ENCODE results near the gene TPR. TPM values are rescaled to one million over a fixed set of nuclear protein-coding genes. Genes with fewer than 3 reads are reported as not detected.
A peak's percentile ranks its signal among the peaks of the same experiment; 100 is the strongest.
"Not testable (repeated sequence)": the region's sequence is repeated elsewhere in the genome, so short reads cannot be mapped to it uniquely, and the experiment has no call there.

Gene TPR
- total RNA-seq, 2 experiments from 2014 or later, result 120 to 139 TPM

- Mint-ChIP-seq H3K27me3 (no peaks in the 10 kb centered on the region), H3K36me3 (ENCODE audit: low read depth) (peaks cover 21% of the 10 kb centered on the region), H3K9me3 (no peaks in the 10 kb centered on the region), H3K27ac (peak overlapping the region; percentile 97), H3K4me3 (peak overlapping the region; percentile 99), H3K4me1 (ENCODE audit: low read depth) (peaks cover 36% of the 10 kb centered on the region)
- CTCF ChIA-PET, result interaction anchor here (0.6 to 1.6 kb wide), 24 partner anchors 8 to 612 kb away, joined by 3 to 15 read pairs (median 4); no protein-coding TSS in a partner anchor
- intact Hi-C loops (cut with micrococcal nuclease), result no loop called here
- peak; percentile 65 for DNase-seq
- no peak for TF ChIP-seq CTCF (IDR thresholded peaks at IDR 0.05)
- peak; percentile 9 for ATAC-seq
- POLR2A ChIA-PET, result interaction anchor here (0.7 to 2.5 kb wide), 7 partner anchors 11 to 85 kb away, joined by 3 to 11 read pairs (median 4); no protein-coding TSS in a partner anchor
These were observed 526 bp downstream of the TPR start for GRCh38 chr1:186374303-186375151.

GRCh38 chr1:186347837-186348691 is 27.0 kb downstream of the TPR start:
- intact Hi-C loops (cut with micrococcal nuclease); H3K27ac Mint-ChIP-seq: not testable (repeated sequence)
- CTCF ChIA-PET, result interaction anchor here (0.7 kb wide), 1 partner anchor 27 kb away, joined by 3 read pairs; the partner anchor contains the start of gene TPR

GRCh38 chr1:186340772-186341171 is 34.3 kb downstream of the TPR start:
- intact Hi-C loops (cut with micrococcal nuclease), result no loop called here
- CTCF ChIA-PET, result interaction anchor here (1.0 to 2.3 kb wide), 2 partner anchors 10 to 34 kb away, joined by 3 to 8 read pairs; partner anchors contain the start of genes ODR4 and TPR
- peaks cover 49% of the 10 kb centered on the region for H3K36me3 Mint-ChIP-seq (ENCODE audit: low read depth)

More at GRCh38 chr1:186347837-186348691, 27.0 kb downstream of the TPR start:
- H3K27me3 Mint-ChIP-seq; POLR2A ChIA-PET; DNase-seq; H3K9me3 Mint-ChIP-seq; H3K4me1 Mint-ChIP-seq (ENCODE audit: low read depth); ATAC-seq; H3K4me3 Mint-ChIP-seq: not testable (repeated sequence)
- H3K36me3 Mint-ChIP-seq (ENCODE audit: low read depth), result peaks cover 60% of the 10 kb centered on the region

GRCh38 chr1:186337554-186337953 is 37.5 kb downstream of the TPR start:
- POLR2A ChIA-PET, result no interaction called here
- ATAC-seq (no peak), DNase-seq (no peak)
- Mint-ChIP-seq H3K27ac (no peak overlapping the region), H3K4me1 (ENCODE audit: low read depth) (no peaks in the 10 kb centered on the region), H3K27me3 (no peaks in the 10 kb centered on the region), H3K4me3 (no peak overlapping the region), H3K9me3 (no peaks in the 10 kb centered on the region), H3K36me3 (ENCODE audit: low read depth) (peaks cover 49% of the 10 kb centered on the region)
- intact Hi-C loops (cut with micrococcal nuclease), result no loop called here
- no peak for TF ChIP-seq CTCF (IDR thresholded peaks at IDR 0.05)
- CTCF ChIA-PET, result interaction anchor here (1.6 kb wide), 2 partner anchors 12 to 13 kb away, joined by 4 to 6 read pairs; no protein-coding TSS in a partner anchor

More at GRCh38 chr1:186340772-186341171, 34.3 kb downstream of the TPR start:
- no peak for TF ChIP-seq CTCF (IDR thresholded peaks at IDR 0.05)
- no peaks in the 10 kb centered on the region for H3K4me1 Mint-ChIP-seq (ENCODE audit: low read depth)
- no peak for ATAC-seq
- H3K27me3 Mint-ChIP-seq, result no peaks in the 10 kb centered on the region
- no peak overlapping the region for H3K4me3 Mint-ChIP-seq
- H3K9me3 Mint-ChIP-seq, result no peaks in the 10 kb centered on the region
- no peak overlapping the region for H3K27ac Mint-ChIP-seq
- no peak for DNase-seq
- POLR2A ChIA-PET, result no interaction called here

GRCh38 chr1:186330758-186331157 is 44.3 kb downstream of the TPR start:
- ChIA-PET POLR2A (interaction anchor here (0.9 kb wide), 1 partner anchor 12 kb away, joined by 3 read pairs; no protein-coding TSS in a partner anchor), CTCF (interaction anchor here (0.6 to 2.9 kb wide), 13 partner anchors 9 to 95 kb away, joined by 3 to 15 read pairs (median 6); partner anchors contain the start of genes ODR4 and TPR)
- Mint-ChIP-seq H3K9me3 (no peaks in the 10 kb centered on the region), H3K27me3 (no peaks in the 10 kb centered on the region), H3K36me3 (ENCODE audit: low read depth) (peaks cover 46% of the 10 kb centered on the region), H3K4me1 (ENCODE audit: low read depth) (peaks cover 5% of the 10 kb centered on the region), H3K27ac (no peak overlapping the region), H3K4me3 (no peak overlapping the region)
- intact Hi-C loops (cut with micrococcal nuclease), result no loop called here
- DNase-seq (no peak), ATAC-seq (no peak)
- peak; percentile 60 for TF ChIP-seq CTCF (IDR thresholded peaks at IDR 0.05)

Measured in activated CD8-positive, alpha-beta T cell treated with anti-CD3 and anti-CD28 coated beads for 36 hours (primary cell).